Glomerular visceral epithelial cell (primary cell): Measurements from ENCODE around the gene PCDH20.
"Not testable (repeated sequence)": the region's sequence is repeated elsewhere in the genome, so short reads cannot be mapped to it uniquely, and the experiment has no call there.

Source experiments
- DNase-seq: peaks from one replicate; pipeline ENCODE4 v3.0.0-alpha.2; 2016; ENCODE audit errors: extremely low spot score

Gene PCDH20

GRCh38 chr13:61415749-61416148 is at the start of gene PCDH20:
Gene PCDH20, minus strand, starts transcription at chr13:61415849. Its CDS starts 691 bp downstream, at chr13:61415158.
- no peak for DNase-seq

GRCh38 chr13:61463024-61463423 is 47.4 kb upstream of the PCDH20 start:
- no peak for DNase-seq

- no peak for DNase-seq
Observed at GRCh38 chr13:61453121-61453520, 37.5 kb upstream of the PCDH20 start.

- DNase-seq, result no peak
Observed at GRCh38 chr13:61432029-61432428, 16.4 kb upstream of the PCDH20 start.

- DNase-seq, result no peak
Observed at GRCh38 chr13:61423915-61424314, 8.3 kb upstream of the PCDH20 start.

- no peak for DNase-seq
Observed at GRCh38 chr13:61417086-61417570, 1.5 kb upstream of the PCDH20 start.

GRCh38 chr13:61415058-61415721 is 459 bp downstream of the PCDH20 start:
- DNase-seq, result peak; percentile 85

- DNase-seq, result no peak
Observed at GRCh38 chr13:61414686-61415057, 977 bp downstream of the PCDH20 start.

GRCh38 chr13:61413572-61414535 is 1.8 kb downstream of the PCDH20 start:
- peak; percentile 5 for DNase-seq

- DNase-seq, result peak; percentile 28
Observed at GRCh38 chr13:61410669-61411297, 4.9 kb downstream of the PCDH20 start.

- DNase-seq, result no peak
Observed at GRCh38 chr13:61410266-61410665, 5.4 kb downstream of the PCDH20 start.

- DNase-seq, result no peak
Observed at GRCh38 chr13:61408571-61408970, 7.1 kb downstream of the PCDH20 start.

GRCh38 chr13:61406275-61406674 is 9.4 kb downstream of the PCDH20 start:
- no peak for DNase-seq

GRCh38 chr13:61396121-61396520 is 19.5 kb downstream of the PCDH20 start:
- no peak for DNase-seq

GRCh38 chr13:61391426-61391825 is 24.2 kb downstream of the PCDH20 start:
- DNase-seq, result no peak

GRCh38 chr13:61387694-61388093 is 28.0 kb downstream of the PCDH20 start:
- DNase-seq, result no peak

- no peak for DNase-seq
Observed at GRCh38 chr13:61383111-61383510, 32.5 kb downstream of the PCDH20 start.

- no peak for DNase-seq
Observed at GRCh38 chr13:61370520-61370919, 45.1 kb downstream of the PCDH20 start.

- not testable (repeated sequence) for DNase-seq
Observed at GRCh38 chr13:61364690-61365089, 51.0 kb downstream of the PCDH20 start.

GRCh38 chr13:61362522-61362921 is 53.1 kb downstream of the PCDH20 start:
- DNase-seq, result no peak
